ENCODE results near the gene CSNK1D.

Gene CSNK1D

GRCh38 chr17:82242977-82243647, 30.4 kb downstream of the CSNK1D start:
- Histone ChIP-seq H3K4me2 (ENCODE audit: low read length) (no peak overlapping the region), H3K79me2 (ENCODE audit: control insufficient read depth, low read length) (no peaks in the 10 kb centered on the region; the same call in 1 of the 2 replicates), H3K27me3 (ENCODE audit: control insufficient read depth, low read length) (no peaks in the 10 kb centered on the region), H4K20me1 (ENCODE audit: control insufficient read depth, insufficient read depth, low read depth, low read length) (0 out of 2 replicates have a peak, but pooled peaks cover 4% of the 10 kb centered on the region), H3F3A (ENCODE audit: control insufficient read depth, insufficient read depth) (peaks cover 2% of the 10 kb centered on the region; the same call in 1 of the 2 replicates), H3K36me3 (ENCODE audit: control insufficient read depth, low read length) (peaks cover 78% of the 10 kb centered on the region), H3K27ac (ENCODE audit: low read depth, low read length) (no peak overlapping the region), H3K9me3 (ENCODE audit: control insufficient read depth, insufficient read depth, low read length) (no peaks in the 10 kb centered on the region), H3K4me3 (ENCODE audit: low read length) (no peak overlapping the region), H3K9me2 (replicated peaks; ENCODE audit: control insufficient read depth, low read length) (no peaks in the 10 kb centered on the region), H3K4me1 (ENCODE audit: control insufficient read depth, low read length) (peaks cover 9% of the 10 kb centered on the region)
- TF ChIP-seq EZH2phosphoT487 (IDR thresholded peaks at IDR 0.05; ENCODE audit: borderline replicate concordance, low read length): no peak
- TF ChIP-seq CTCF (IDR thresholded peaks at IDR 0.05; ENCODE audit: low read depth, low read length, poor library complexity, severe bottlenecking): no peak

DNA sequence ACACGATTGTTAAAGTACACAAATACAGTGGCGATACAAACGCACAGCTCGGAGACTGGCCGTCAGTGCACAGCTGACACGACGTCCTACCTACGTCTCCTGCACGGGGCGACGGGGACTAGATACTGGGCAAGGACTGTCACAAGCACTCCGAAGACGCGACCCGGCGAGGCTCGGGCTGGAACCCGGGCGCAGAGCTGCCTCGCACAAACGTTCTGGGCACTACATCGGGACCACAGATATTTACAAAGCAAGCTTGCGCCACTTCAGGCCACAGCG, 30.9 kb downstream of the CSNK1D start:
- Histone ChIP-seq H3K27ac (ENCODE audit: low read depth, low read length) (no peak overlapping the region), H3K4me3 (ENCODE audit: low read length) (no peak overlapping the region), H3K4me2 (ENCODE audit: low read length) (no peak overlapping the region), H3K9me2 (replicated peaks; ENCODE audit: control insufficient read depth, low read length) (no peaks in the 10 kb centered on the region), H3K9me3 (ENCODE audit: control insufficient read depth, insufficient read depth, low read length) (no peaks in the 10 kb centered on the region), H3F3A (ENCODE audit: control insufficient read depth, insufficient read depth) (peaks cover 2% of the 10 kb centered on the region; the same call in 1 of the 2 replicates), H3K36me3 (ENCODE audit: control insufficient read depth, low read length) (peaks cover 73% of the 10 kb centered on the region), H3K27me3 (ENCODE audit: control insufficient read depth, low read length) (no peaks in the 10 kb centered on the region), H4K20me1 (ENCODE audit: control insufficient read depth, insufficient read depth, low read depth, low read length) (0 out of 2 replicates have a peak, but pooled peaks cover 4% of the 10 kb centered on the region), H3K4me1 (ENCODE audit: control insufficient read depth, low read length) (peaks cover 12% of the 10 kb centered on the region), H3K79me2 (ENCODE audit: control insufficient read depth, low read length) (no peaks in the 10 kb centered on the region; the same call in 1 of the 2 replicates)
- TF ChIP-seq CTCF (IDR thresholded peaks at IDR 0.05; ENCODE audit: low read depth, low read length, poor library complexity, severe bottlenecking) (no peak), EZH2phosphoT487 (IDR thresholded peaks at IDR 0.05; ENCODE audit: borderline replicate concordance, low read length) (no peak)

- no peak overlapping the region for H3K4me2 ChIP-seq (ENCODE audit: low read length)
- H3K4me3 ChIP-seq (ENCODE audit: low read length): no peak overlapping the region
- H3K9me2 ChIP-seq (replicated peaks; ENCODE audit: control insufficient read depth, low read length): no peaks in the 10 kb centered on the region
- no peak for TF ChIP-seq EZH2phosphoT487 (IDR thresholded peaks at IDR 0.05; ENCODE audit: borderline replicate concordance, low read length)
- no peak for TF ChIP-seq CTCF (IDR thresholded peaks at IDR 0.05; ENCODE audit: low read depth, low read length, poor library complexity, severe bottlenecking)
- peaks cover 70% of the 10 kb centered on the region for H3K36me3 ChIP-seq (ENCODE audit: control insufficient read depth, low read length)
- peaks cover 2% of the 10 kb centered on the region; the same call in 1 of the 2 replicates for H3F3A ChIP-seq (ENCODE audit: control insufficient read depth, insufficient read depth)
- no peaks in the 10 kb centered on the region for H3K9me3 ChIP-seq (ENCODE audit: control insufficient read depth, insufficient read depth, low read length)
- H4K20me1 ChIP-seq (ENCODE audit: control insufficient read depth, insufficient read depth, low read depth, low read length): 0 out of 2 replicates have a peak, but pooled peaks cover 4% of the 10 kb centered on the region
- H3K79me2 ChIP-seq (ENCODE audit: control insufficient read depth, low read length): no peaks in the 10 kb centered on the region; the same call in 1 of the 2 replicates
- no peaks in the 10 kb centered on the region for H3K27me3 ChIP-seq (ENCODE audit: control insufficient read depth, low read length)
- peaks cover 12% of the 10 kb centered on the region for H3K4me1 ChIP-seq (ENCODE audit: control insufficient read depth, low read length)
- H3K27ac ChIP-seq (ENCODE audit: low read depth, low read length): no peak overlapping the region
Observed at GRCh38 chr17:82241926-82242697, 31.4 kb downstream of the CSNK1D start.
